Memory B cell (primary cell): ENCODE data around the gene ABCA7.

Experiments used
- ATAC-seq: fragments of 150-1000 bp; cut with Tn5 transposase; 2 replicates; pipeline ENCODE4 v1.10.0; 2021; ENCODE audit warnings: low read depth, mild to moderate bottlenecking, moderate library complexity
- DNase-seq, 2 donors: peaks; one replicate each; pipeline ENCODE4 v3.0.0; 2022; ENCODE audit warnings: low spot score in 2 of 2
- H3K27ac Mint-ChIP-seq: one replicate; pipeline ENCODE4 v1.8.0; 2022; ENCODE audit warnings: mild to moderate bottlenecking, moderate library complexity, mixed read lengths
- H3K27me3 Mint-ChIP-seq: one replicate; pipeline ENCODE4 v1.8.0; 2022; ENCODE audit warnings: mixed read lengths
- H3K36me3 Mint-ChIP-seq: one replicate; pipeline ENCODE4 v1.8.0; 2022; ENCODE audit warnings: mild to moderate bottlenecking, mixed read lengths
- H3K4me1 Mint-ChIP-seq: one replicate; pipeline ENCODE4 v1.8.0; 2022; ENCODE audit warnings: mixed read lengths
- H3K4me3 Mint-ChIP-seq: one replicate; pipeline ENCODE4 v1.8.0; 2022; ENCODE audit warnings: mild to moderate bottlenecking, moderate library complexity, mixed read lengths
- H3K9me3 Mint-ChIP-seq: one replicate; pipeline ENCODE4 v1.8.0; 2022; ENCODE audit warnings: mixed read lengths

ABCA7 gene

GRCh38 chr19:1082165-1082927 lies 42.4 kb downstream of the ABCA7 start:
- Mint-ChIP-seq H3K4me3 (peak overlapping the region; percentile 45), H3K27me3 (no peaks in the 10 kb centered on the region), H3K4me1 (peaks cover 21% of the 10 kb centered on the region), H3K27ac (peak overlapping the region; percentile 89), H3K9me3 (no peaks in the 10 kb centered on the region), H3K36me3 (peaks cover 21% of the 10 kb centered on the region)
- ATAC-seq (peak; percentile 77), DNase-seq (peak; percentile 66)

GRCh38 chr19:1082928-1083816 lies 43.3 kb downstream of the ABCA7 start:
- Mint-ChIP-seq H3K4me1 (peaks cover 25% of the 10 kb centered on the region), H3K4me3 (no peak overlapping the region), H3K36me3 (peaks cover 21% of the 10 kb centered on the region), H3K27ac (peak overlapping the region; percentile 67), H3K9me3 (no peaks in the 10 kb centered on the region), H3K27me3 (no peaks in the 10 kb centered on the region)
- no peak for DNase-seq
- no peak for ATAC-seq

GRCh38 chr19:1084024-1084868 lies 44.3 kb downstream of the ABCA7 start:
- Mint-ChIP-seq H3K4me1 (peaks cover 30% of the 10 kb centered on the region), H3K27me3 (no peaks in the 10 kb centered on the region), H3K9me3 (no peaks in the 10 kb centered on the region), H3K36me3 (peaks cover 21% of the 10 kb centered on the region), H3K27ac (peak overlapping the region; percentile 86), H3K4me3 (no peak overlapping the region)
- no peak for ATAC-seq
- DNase-seq = no peak

- Mint-ChIP-seq H3K4me3 (no peak overlapping the region), H3K9me3 (no peaks in the 10 kb centered on the region), H3K27ac (peak overlapping the region; percentile 86), H3K4me1 (peaks cover 30% of the 10 kb centered on the region), H3K36me3 (peaks cover 21% of the 10 kb centered on the region), H3K27me3 (no peaks in the 10 kb centered on the region)
- ATAC-seq (no peak), DNase-seq (no peak)
These were observed 45.2 kb downstream of the ABCA7 start for GRCh38 chr19:1085053-1085658.

GRCh38 chr19:1085676-1086442 lies 46.0 kb downstream of the ABCA7 start:
- no peaks in the 10 kb centered on the region for H3K9me3 Mint-ChIP-seq
- no peak for ATAC-seq
- H3K27me3 Mint-ChIP-seq = no peaks in the 10 kb centered on the region
- no peak for DNase-seq
- H3K27ac Mint-ChIP-seq = peak overlapping the region; percentile 86
- H3K36me3 Mint-ChIP-seq = peaks cover 20% of the 10 kb centered on the region
- H3K4me1 Mint-ChIP-seq = peaks cover 30% of the 10 kb centered on the region
- no peak overlapping the region for H3K4me3 Mint-ChIP-seq

GRCh38 chr19:1086613-1087012 lies 46.7 kb downstream of the ABCA7 start:
- Mint-ChIP-seq H3K9me3 (no peaks in the 10 kb centered on the region), H3K27me3 (no peaks in the 10 kb centered on the region), H3K4me1 (peaks cover 30% of the 10 kb centered on the region), H3K27ac (no peak overlapping the region), H3K36me3 (peaks cover 17% of the 10 kb centered on the region), H3K4me3 (no peak overlapping the region)
- ATAC-seq (no peak), DNase-seq (no peak)

- peak overlapping the region; percentile 93 for H3K27ac Mint-ChIP-seq
- peaks cover 25% of the 10 kb centered on the region for H3K4me1 Mint-ChIP-seq
- no peaks in the 10 kb centered on the region for H3K27me3 Mint-ChIP-seq
- H3K36me3 Mint-ChIP-seq = peaks cover 11% of the 10 kb centered on the region
- DNase-seq (peak in 1 of 2 donors; percentile 56), ATAC-seq (peak; percentile 75)
- H3K4me3 Mint-ChIP-seq = peak overlapping the region; percentile 71
- no peaks in the 10 kb centered on the region for H3K9me3 Mint-ChIP-seq
These were observed 48.0 kb downstream of the ABCA7 start for GRCh38 chr19:1087813-1088415.

- H3K9me3 Mint-ChIP-seq = no peaks in the 10 kb centered on the region
- DNase-seq (no peak), ATAC-seq (peak; percentile 15)
- no peaks in the 10 kb centered on the region for H3K27me3 Mint-ChIP-seq
- peaks cover 12% of the 10 kb centered on the region for H3K36me3 Mint-ChIP-seq
- H3K27ac Mint-ChIP-seq = peak overlapping the region; percentile 93
- peaks cover 26% of the 10 kb centered on the region for H3K4me1 Mint-ChIP-seq
- H3K4me3 Mint-ChIP-seq = peak overlapping the region; percentile 49
These were observed 48.6 kb downstream of the ABCA7 start for GRCh38 chr19:1088416-1089010.

- H3K36me3 Mint-ChIP-seq = peaks cover 11% of the 10 kb centered on the region
- ATAC-seq (no peak), DNase-seq (no peak)
- no peaks in the 10 kb centered on the region for H3K9me3 Mint-ChIP-seq
- no peaks in the 10 kb centered on the region for H3K27me3 Mint-ChIP-seq
- H3K27ac Mint-ChIP-seq = no peak overlapping the region
- peaks cover 28% of the 10 kb centered on the region for H3K4me1 Mint-ChIP-seq
- peak overlapping the region; percentile 8 for H3K4me3 Mint-ChIP-seq
These were observed 49.3 kb downstream of the ABCA7 start for GRCh38 chr19:1089126-1089771.

GRCh38 chr19:1089891-1090290 lies 50.0 kb downstream of the ABCA7 start:
- H3K4me1 Mint-ChIP-seq = peaks cover 30% of the 10 kb centered on the region
- no peak for DNase-seq
- peaks cover 10% of the 10 kb centered on the region for H3K36me3 Mint-ChIP-seq
- peak; percentile 15 for ATAC-seq
- H3K27me3 Mint-ChIP-seq = no peaks in the 10 kb centered on the region
- H3K4me3 Mint-ChIP-seq = no peak overlapping the region
- H3K9me3 Mint-ChIP-seq = no peaks in the 10 kb centered on the region
- no peak overlapping the region for H3K27ac Mint-ChIP-seq

GRCh38 chr19:1090731-1091543 lies 51.0 kb downstream of the ABCA7 start:
- no peak for ATAC-seq
- Mint-ChIP-seq H3K27ac (peak overlapping the region; percentile 53), H3K27me3 (no peaks in the 10 kb centered on the region), H3K36me3 (peaks cover 3% of the 10 kb centered on the region), H3K4me1 (peaks cover 25% of the 10 kb centered on the region), H3K4me3 (no peak overlapping the region), H3K9me3 (no peaks in the 10 kb centered on the region)
- no peak for DNase-seq
